ENCODE data around the gene DMXL1.

- TF ChIP-seq CTCF (IDR thresholded peaks at IDR 0.05) (no peak), POLR2A (IDR thresholded peaks at IDR 0.05) (no peak)
Measured at GRCh38 chr5:119286511-119287488, 215.9 kb downstream of the DMXL1 start.

All from breast epithelium (tissue), 3 donors.